ENCODE measurements around the gene MGAT4A. TPM values are rescaled to one million over a fixed set of nuclear protein-coding genes. Genes with fewer than 3 reads are reported as not detected.

MGAT4A gene
- total RNA-seq, 1 donor from 2014 or later = 33.5 TPM

- Mint-ChIP-seq H3K27ac (no peak overlapping the region), H3K36me3 (ENCODE audit: insufficient read depth) (no peaks in the 10 kb centered on the region), H3K4me1 (ENCODE audit: low read depth) (no peaks in the 10 kb centered on the region), H3K27me3 (no peaks in the 10 kb centered on the region), H3K9me3 (ENCODE audit: low read depth) (peaks cover 6% of the 10 kb centered on the region), H3K4me3 (ENCODE audit: low read depth) (no peak overlapping the region)
- no peak for TF ChIP-seq CTCF (IDR thresholded peaks at IDR 0.05; ENCODE audit: unreplicated experiment)
- no peak for DNase-seq (ENCODE audit: low spot score, unreplicated experiment)
Measured at GRCh38 chr2:98749066-98749450, 18.1 kb upstream of the MGAT4A start.

- no peaks in the 10 kb centered on the region for H3K4me1 Mint-ChIP-seq (ENCODE audit: low read depth)
- H3K4me3 Mint-ChIP-seq (ENCODE audit: low read depth) = no peak overlapping the region
- H3K9me3 Mint-ChIP-seq (ENCODE audit: low read depth) = peaks cover 6% of the 10 kb centered on the region
- no peaks in the 10 kb centered on the region for H3K36me3 Mint-ChIP-seq (ENCODE audit: insufficient read depth)
- no peak overlapping the region for H3K27ac Mint-ChIP-seq
- DNase-seq (ENCODE audit: low spot score, unreplicated experiment) = no peak
- no peak for TF ChIP-seq CTCF (IDR thresholded peaks at IDR 0.05; ENCODE audit: unreplicated experiment)
- H3K27me3 Mint-ChIP-seq = no peaks in the 10 kb centered on the region
Measured at GRCh38 chr2:98748292-98749065, 17.5 kb upstream of the MGAT4A start.

- Mint-ChIP-seq H3K4me1 (ENCODE audit: low read depth) (no peaks in the 10 kb centered on the region), H3K4me3 (ENCODE audit: low read depth) (no peak overlapping the region), H3K9me3 (ENCODE audit: low read depth) (peaks cover 3% of the 10 kb centered on the region), H3K27ac (no peak overlapping the region), H3K27me3 (peaks cover 2% of the 10 kb centered on the region), H3K36me3 (ENCODE audit: insufficient read depth) (no peaks in the 10 kb centered on the region)
- no peak for TF ChIP-seq CTCF (IDR thresholded peaks at IDR 0.05; ENCODE audit: unreplicated experiment)
- no peak for DNase-seq (ENCODE audit: low spot score, unreplicated experiment)
Measured at GRCh38 chr2:98747888-98748287, 17.0 kb upstream of the MGAT4A start.

GRCh38 chr2:98746426-98746825 is 15.5 kb upstream of the MGAT4A start:
- TF ChIP-seq CTCF (IDR thresholded peaks at IDR 0.05; ENCODE audit: unreplicated experiment) = no peak
- DNase-seq (ENCODE audit: low spot score, unreplicated experiment) = no peak
- no peak overlapping the region for H3K27ac Mint-ChIP-seq

GRCh38 chr2:98744595-98744994 is 13.7 kb upstream of the MGAT4A start:
- no peak for TF ChIP-seq CTCF (IDR thresholded peaks at IDR 0.05; ENCODE audit: unreplicated experiment)
- no peaks in the 10 kb centered on the region for H3K36me3 Mint-ChIP-seq (ENCODE audit: insufficient read depth)

More at GRCh38 chr2:98746426-98746825, 15.5 kb upstream of the MGAT4A start:
- no peak overlapping the region for H3K4me3 Mint-ChIP-seq (ENCODE audit: low read depth)
- no peaks in the 10 kb centered on the region for H3K9me3 Mint-ChIP-seq (ENCODE audit: low read depth)
- no peaks in the 10 kb centered on the region for H3K36me3 Mint-ChIP-seq (ENCODE audit: insufficient read depth)
- H3K4me1 Mint-ChIP-seq (ENCODE audit: low read depth) = no peaks in the 10 kb centered on the region
- H3K27me3 Mint-ChIP-seq = peaks cover 6% of the 10 kb centered on the region

More at GRCh38 chr2:98744595-98744994, 13.7 kb upstream of the MGAT4A start:
- DNase-seq (ENCODE audit: low spot score, unreplicated experiment) = no peak
- H3K9me3 Mint-ChIP-seq (ENCODE audit: low read depth) = no peaks in the 10 kb centered on the region
- no peaks in the 10 kb centered on the region for H3K4me1 Mint-ChIP-seq (ENCODE audit: low read depth)
- H3K4me3 Mint-ChIP-seq (ENCODE audit: low read depth) = no peak overlapping the region
- H3K27ac Mint-ChIP-seq = no peak overlapping the region
- peaks cover 6% of the 10 kb centered on the region for H3K27me3 Mint-ChIP-seq

All from progenitor cell of endocrine pancreas (in vitro differentiated cells).